A549 (cell line): ENCODE measurements around the gene SEMA4D. TPM values are rescaled to one million over a fixed set of nuclear protein-coding genes. Genes with fewer than 3 reads are reported as not detected.

Experiments used
- ATAC-seq, 2 experiments: fragments of 200-7000 bp in 1 of 2; fragments of >200 bp in 1 of 2; cut with Nextera tagmentation in 1 of 2; cut with Tn5 transposase in 1 of 2; 3 replicates each; pipeline versions ENCODE4 v1.8.0 to v1.9.1; 2018 to 2020; ENCODE audit warnings: mild to moderate bottlenecking in 1 of 2, moderate library complexity in 1 of 2
- CTCF ChIA-PET: fragments of 300-600 bp; sonication (Branson Sonifier 250); formaldehyde crosslinking; extraction: SDS; loops from one replicate; lab custom pipeline; 2021; ENCODE audit warnings: antibody characterized with exemption, inconsistent platforms; lab: Yijun Ruan, JAX
- POLR2A ChIA-PET: fragments of 350-600 bp; formaldehyde crosslinking; extraction: SDS; loops from one replicate; lab custom pipeline; 2021; ENCODE audit warnings: antibody characterized with exemption, inconsistent platforms; lab: Yijun Ruan, JAX
- DNase-seq, 2 experiments: peaks; one replicate each; pipeline versions ENCODE4 v3.0.0 to v3.0.0-alpha.2; 2011 to 2016; ENCODE audit warnings: low read depth in 1 of 2, low spot score in 1 of 2
- FAIRE-seq: peaks from 2 replicates; lab custom pipeline; 2011; peaks lifted over from hg19 to GRCh38; lab: Jason Lieb, UNC
- H3K27ac ChIP-seq, 2 experiments: fragments of >200 bp; sonication (Bioruptor Twin); formaldehyde crosslinking; 3 replicates each; pipeline ENCODE4 v1.5.1; 2016 to 2017
- H3K4me1 ChIP-seq: fragments of >200 bp; sonication (Bioruptor Twin); formaldehyde crosslinking; 3 replicates; pipeline ENCODE4 v1.6.1; 2016
- H3K4me2 ChIP-seq: fragments of >200 bp; sonication (Bioruptor Twin); formaldehyde crosslinking; 3 replicates; pipeline ENCODE4 v1.6.1; 2016
- H3K4me3 ChIP-seq: fragments of >200 bp; sonication (Bioruptor Twin); formaldehyde crosslinking; 3 replicates; pipeline ENCODE4 v1.5.1; 2016
- H3K9me3 ChIP-seq: fragments of >200 bp; sonication (Bioruptor Twin); formaldehyde crosslinking; 3 replicates; pipeline ENCODE4 v1.6.1; 2016
- BCL3 ChIP-seq: fragments of >200 bp; sonication (Bioruptor Twin); formaldehyde crosslinking; IDR thresholded peaks from 3 replicates; pipeline ENCODE4 v1.6.1; 2016
- CBX2 ChIP-seq: fragments of 200-600 bp; sonication (generic); IDR thresholded peaks from 2 replicates; pipeline ENCODE4 v1.6.1; 2016; ENCODE audit warnings: low read depth, mild to moderate bottlenecking, borderline replicate concordance
- EP300 ChIP-seq, 2 experiments: fragments of >200 bp; sonication (Bioruptor Twin); formaldehyde crosslinking; IDR thresholded peaks; 2 replicates in 1 of 2; 3 replicates in 1 of 2; pipeline ENCODE4 v1.6.1; 2016 to 2017
- FOXS1 ChIP-seq: fragments of 250-450 bp; sonication (Bioruptor Pico); IDR thresholded peaks from 2 replicates; pipeline ENCODE4 v1.5.0; 2020; ENCODE audit warnings: mild to moderate bottlenecking, moderate library complexity
- HOXA7 ChIP-seq: fragments of 250-450 bp; sonication (Bioruptor Pico); IDR thresholded peaks from 2 replicates; pipeline ENCODE4 v1.5.0; 2020; ENCODE audit warnings: mild to moderate bottlenecking, moderate library complexity
- HOXB5 ChIP-seq: fragments of 250-450 bp; sonication (Bioruptor Pico); IDR thresholded peaks from 2 replicates; pipeline ENCODE4 v1.5.0; 2020; ENCODE audit warnings: mild to moderate bottlenecking, moderate library complexity
- JUNB ChIP-seq: fragments of >200 bp; sonication (Bioruptor Twin); formaldehyde crosslinking; IDR thresholded peaks from 2 replicates; pipeline ENCODE4 v1.6.1; 2016
- MYC ChIP-seq: IDR thresholded peaks from 2 replicates; pipeline ENCODE4 v1.6.1; 2012; ENCODE audit warnings: mild to moderate bottlenecking, inconsistent platforms, low read length, improper control_type of control experiment, borderline replicate concordance
- PHF8 ChIP-seq: fragments of 200-600 bp; sonication (generic); IDR thresholded peaks from 2 replicates; pipeline ENCODE4 v1.6.1; 2016; ENCODE audit warnings: low read depth, mild to moderate bottlenecking, antibody characterized with exemption, moderate library complexity, borderline replicate concordance
- POLR2A ChIP-seq: IDR thresholded peaks from 2 replicates; pipeline ENCODE4 v1.6.1; 2012; ENCODE audit warnings: mild to moderate bottlenecking, low read length
- RAD21 ChIP-seq, 2 experiments: fragments of >200 bp in 1 of 2; sonication (Bioruptor Twin) in 1 of 2; formaldehyde crosslinking in 1 of 2; IDR thresholded peaks in 1 of 2; conservative IDR thresholded peaks in 1 of 2; 2 replicates in 1 of 2; 3 replicates in 1 of 2; pipeline ENCODE4 v1.6.1; 2012 to 2018; ENCODE audit warnings: inconsistent platforms in 1 of 2
- RARB ChIP-seq: fragments of 250-450 bp; sonication (Bioruptor Pico); IDR thresholded peaks from 2 replicates; pipeline ENCODE4 v1.8.0; 2021; ENCODE audit warnings: mild to moderate bottlenecking, moderate library complexity
- RFX5 ChIP-seq: fragments of 450-650 bp; IDR thresholded peaks from 2 replicates; pipeline ENCODE4 v1.7.1; 2014; ENCODE audit warnings: antibody characterized with exemption, mild to moderate bottlenecking, moderate library complexity
- RNF2 ChIP-seq: fragments of 200-600 bp; sonication (generic); IDR thresholded peaks from 2 replicates; pipeline ENCODE4 v1.6.1; 2016; ENCODE audit warnings: low read depth, mild to moderate bottlenecking, antibody characterized with exemption, moderate library complexity, borderline replicate concordance
- ZFP36 ChIP-seq: fragments of 450-650 bp; IDR thresholded peaks from 2 replicates; pipeline ENCODE4 v1.6.1; 2014; ENCODE audit warnings: borderline replicate concordance; ENCODE audit not compliant: partially characterized antibody
- WGBS: methylation state at CpG from one replicate; pipeline ENCODE4 v1.1.6; 2017; ENCODE audit errors: missing lambda C conversion rate; 5-methylcytosine and 5-hydroxymethylcytosine counted together
- polyA plus RNA-seq, 4 experiments: library from polyadenylated mRNA; depleted of rRNA in 3 of 4; stranded (reverse); fragments of >200 nt; fragmentation: RNase III in 1 of 4; extraction: RNeasy Plus Mini Kit Qiagen cat#74134 plus additional on column Dnase treatment in 1 of 4; gene quantifications; 2 replicates in 3 of 4; 3 replicates in 1 of 4; pipeline ENCODE4 v1.2.3, GENCODE V29; 2011 to 2017
- TF ChIP-seq, protein P1 (sequence below): fragments of 250-450 bp; sonication (Bioruptor Pico); IDR thresholded peaks from 2 replicates; pipeline ENCODE4 v1.5.0; 2021; ENCODE audit warnings: mild to moderate bottlenecking, moderate library complexity, borderline replicate concordance
- TF ChIP-seq, protein P2 (sequence below): IDR thresholded peaks from 2 replicates; pipeline ENCODE4 v1.6.1; 2012
- TF ChIP-seq, protein P3 (sequence below): IDR thresholded peaks from 2 replicates; pipeline ENCODE4 v1.6.1; 2012
- TF ChIP-seq, protein P4 (sequence below): fragments of >200 bp; sonication (Bioruptor Twin); formaldehyde crosslinking; IDR thresholded peaks from 3 replicates; pipeline ENCODE4 v1.5.1; 2016

Gene SEMA4D
- polyA plus RNA-seq, 2 of the 4 experiments (the other 2 are of a cell fraction), result 5.3 to 7.2 TPM

- no peak for TF ChIP-seq FOXS1 (CRISPR knock-in tag)
- TF ChIP-seq, protein P1, sequence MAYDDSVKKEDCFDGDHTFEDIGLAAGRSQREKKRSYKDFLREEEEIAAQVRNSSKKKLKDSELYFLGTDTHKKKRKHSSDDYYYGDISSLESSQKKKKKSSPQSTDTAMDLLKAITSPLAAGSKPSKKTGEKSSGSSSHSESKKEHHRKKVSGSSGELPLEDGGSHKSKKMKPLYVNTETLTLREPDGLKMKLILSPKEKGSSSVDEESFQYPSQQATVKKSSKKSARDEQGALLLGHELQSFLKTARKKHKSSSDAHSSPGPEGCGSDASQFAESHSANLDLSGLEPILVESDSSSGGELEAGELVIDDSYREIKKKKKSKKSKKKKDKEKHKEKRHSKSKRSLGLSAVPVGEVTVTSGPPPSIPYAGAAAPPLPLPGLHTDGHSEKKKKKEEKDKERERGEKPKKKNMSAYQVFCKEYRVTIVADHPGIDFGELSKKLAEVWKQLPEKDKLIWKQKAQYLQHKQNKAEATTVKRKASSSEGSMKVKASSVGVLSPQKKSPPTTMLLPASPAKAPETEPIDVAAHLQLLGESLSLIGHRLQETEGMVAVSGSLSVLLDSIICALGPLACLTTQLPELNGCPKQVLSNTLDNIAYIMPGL, result no peak
- no peak for TF ChIP-seq RARB
- TF ChIP-seq, protein P2, sequence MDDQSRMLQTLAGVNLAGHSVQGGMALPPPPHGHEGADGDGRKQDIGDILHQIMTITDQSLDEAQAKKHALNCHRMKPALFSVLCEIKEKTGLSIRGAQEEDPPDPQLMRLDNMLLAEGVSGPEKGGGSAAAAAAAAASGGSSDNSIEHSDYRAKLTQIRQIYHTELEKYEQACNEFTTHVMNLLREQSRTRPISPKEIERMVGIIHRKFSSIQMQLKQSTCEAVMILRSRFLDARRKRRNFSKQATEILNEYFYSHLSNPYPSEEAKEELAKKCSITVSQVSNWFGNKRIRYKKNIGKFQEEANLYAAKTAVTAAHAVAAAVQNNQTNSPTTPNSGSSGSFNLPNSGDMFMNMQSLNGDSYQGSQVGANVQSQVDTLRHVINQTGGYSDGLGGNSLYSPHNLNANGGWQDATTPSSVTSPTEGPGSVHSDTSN, result no peak
- no peak for TF ChIP-seq HOXB5
- no peak for TF ChIP-seq CBX2
- TF ChIP-seq JUNB, result no peak
- TF ChIP-seq RFX5, result no peak
- TF ChIP-seq, protein P3, sequence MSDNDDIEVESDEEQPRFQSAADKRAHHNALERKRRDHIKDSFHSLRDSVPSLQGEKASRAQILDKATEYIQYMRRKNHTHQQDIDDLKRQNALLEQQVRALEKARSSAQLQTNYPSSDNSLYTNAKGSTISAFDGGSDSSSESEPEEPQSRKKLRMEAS, result no peak
- TF ChIP-seq BCL3, result no peak
- TF ChIP-seq, protein P4, sequence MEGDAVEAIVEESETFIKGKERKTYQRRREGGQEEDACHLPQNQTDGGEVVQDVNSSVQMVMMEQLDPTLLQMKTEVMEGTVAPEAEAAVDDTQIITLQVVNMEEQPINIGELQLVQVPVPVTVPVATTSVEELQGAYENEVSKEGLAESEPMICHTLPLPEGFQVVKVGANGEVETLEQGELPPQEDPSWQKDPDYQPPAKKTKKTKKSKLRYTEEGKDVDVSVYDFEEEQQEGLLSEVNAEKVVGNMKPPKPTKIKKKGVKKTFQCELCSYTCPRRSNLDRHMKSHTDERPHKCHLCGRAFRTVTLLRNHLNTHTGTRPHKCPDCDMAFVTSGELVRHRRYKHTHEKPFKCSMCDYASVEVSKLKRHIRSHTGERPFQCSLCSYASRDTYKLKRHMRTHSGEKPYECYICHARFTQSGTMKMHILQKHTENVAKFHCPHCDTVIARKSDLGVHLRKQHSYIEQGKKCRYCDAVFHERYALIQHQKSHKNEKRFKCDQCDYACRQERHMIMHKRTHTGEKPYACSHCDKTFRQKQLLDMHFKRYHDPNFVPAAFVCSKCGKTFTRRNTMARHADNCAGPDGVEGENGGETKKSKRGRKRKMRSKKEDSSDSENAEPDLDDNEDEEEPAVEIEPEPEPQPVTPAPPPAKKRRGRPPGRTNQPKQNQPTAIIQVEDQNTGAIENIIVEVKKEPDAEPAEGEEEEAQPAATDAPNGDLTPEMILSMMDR, result no peak
- ATAC-seq (no peak), DNase-seq (no peak), FAIRE-seq (no peak)
- H3K27ac ChIP-seq, result no peak overlapping the region
- 93% methylated on average over 6 of the region's 6 CpGs for WGBS
- no peaks in the 10 kb centered on the region for H3K9me3 ChIP-seq
- H3K4me1 ChIP-seq, result no peaks in the 10 kb centered on the region
- ChIA-PET POLR2A (no interaction called here), CTCF (interaction anchor here (1.4 kb wide), 2 partner anchors 11 to 22 kb away, joined by 3 to 4 read pairs; no protein-coding TSS in a partner anchor)
- no peak overlapping the region for H3K4me2 ChIP-seq
- no peak overlapping the region for H3K4me3 ChIP-seq
These were observed 143.4 kb downstream of the SEMA4D start for GRCh38 chr9:89354471-89354870.

- Histone ChIP-seq H3K4me1 (no peaks in the 10 kb centered on the region), H3K9me3 (no peaks in the 10 kb centered on the region), H3K27ac (no peak overlapping the region), H3K4me2 (no peak overlapping the region), H3K4me3 (no peak overlapping the region)
- DNase-seq (peak in 1 of 2 experiments; percentile 15), ATAC-seq (peak; percentile 41 to 48; a peak in 1 of 6 replicates), FAIRE-seq (no peak)
- ChIA-PET CTCF (interaction anchor here (1.2 to 1.4 kb wide), 3 partner anchors 11 to 27 kb away, joined by 3 to 4 read pairs (median 4); no protein-coding TSS in a partner anchor), POLR2A (no interaction called here)
- TF ChIP-seq JUNB (no peak), PHF8 (no peak), RNF2 (no peak), HOXA7 (no peak), POLR2A (no peak), RAD21 (conservative IDR thresholded peaks at IDR 0.05 in 1 of 2, IDR thresholded peaks at IDR 0.05 in 1 of 2) (no peak), MYC (no peak), EP300 (IDR thresholded peaks at IDR 0.05) (no peak), ZFP36 (no peak)
- TF ChIP-seq, protein P2, result no peak
- WGBS, result 82% methylated on average over 3 of the region's 3 CpGs
These were observed 143.9 kb downstream of the SEMA4D start for GRCh38 chr9:89353989-89354388.
